ENCODE measurements around the gene STK32C. TPM values are rescaled to one million over a fixed set of nuclear protein-coding genes. Genes with fewer than 3 reads are reported as not detected.
A peak's percentile ranks its signal among the peaks of the same experiment; 100 is the strongest.

Gene STK32C
- total and polyA plus RNA-seq, 4 donors = 5.1 to 22.0 (median 16.3) TPM

DNA sequence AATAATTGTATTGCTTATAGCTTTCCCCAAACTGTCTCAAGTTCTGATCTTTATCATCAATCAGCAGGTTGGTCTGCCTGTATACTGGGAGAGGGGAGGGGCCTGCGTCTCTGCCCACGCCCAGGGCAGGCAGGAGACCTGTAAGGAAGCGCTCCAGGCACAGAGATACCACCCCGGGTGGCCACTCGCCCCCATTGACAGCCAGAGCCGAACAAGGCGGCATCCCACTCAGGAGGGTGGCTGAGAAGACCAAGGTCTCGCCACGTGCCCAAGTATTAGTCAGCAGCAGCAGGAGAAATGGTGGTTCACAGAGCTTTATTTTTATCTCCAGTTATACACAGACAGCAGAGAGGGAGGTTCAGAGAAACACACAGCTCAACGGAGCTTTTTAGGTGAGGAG is 7.2 kb downstream of the STK32C start:
- WGBS, 2 donors = 73 to 87% methylated on average over 10 of the region's 10 CpGs

DNA sequence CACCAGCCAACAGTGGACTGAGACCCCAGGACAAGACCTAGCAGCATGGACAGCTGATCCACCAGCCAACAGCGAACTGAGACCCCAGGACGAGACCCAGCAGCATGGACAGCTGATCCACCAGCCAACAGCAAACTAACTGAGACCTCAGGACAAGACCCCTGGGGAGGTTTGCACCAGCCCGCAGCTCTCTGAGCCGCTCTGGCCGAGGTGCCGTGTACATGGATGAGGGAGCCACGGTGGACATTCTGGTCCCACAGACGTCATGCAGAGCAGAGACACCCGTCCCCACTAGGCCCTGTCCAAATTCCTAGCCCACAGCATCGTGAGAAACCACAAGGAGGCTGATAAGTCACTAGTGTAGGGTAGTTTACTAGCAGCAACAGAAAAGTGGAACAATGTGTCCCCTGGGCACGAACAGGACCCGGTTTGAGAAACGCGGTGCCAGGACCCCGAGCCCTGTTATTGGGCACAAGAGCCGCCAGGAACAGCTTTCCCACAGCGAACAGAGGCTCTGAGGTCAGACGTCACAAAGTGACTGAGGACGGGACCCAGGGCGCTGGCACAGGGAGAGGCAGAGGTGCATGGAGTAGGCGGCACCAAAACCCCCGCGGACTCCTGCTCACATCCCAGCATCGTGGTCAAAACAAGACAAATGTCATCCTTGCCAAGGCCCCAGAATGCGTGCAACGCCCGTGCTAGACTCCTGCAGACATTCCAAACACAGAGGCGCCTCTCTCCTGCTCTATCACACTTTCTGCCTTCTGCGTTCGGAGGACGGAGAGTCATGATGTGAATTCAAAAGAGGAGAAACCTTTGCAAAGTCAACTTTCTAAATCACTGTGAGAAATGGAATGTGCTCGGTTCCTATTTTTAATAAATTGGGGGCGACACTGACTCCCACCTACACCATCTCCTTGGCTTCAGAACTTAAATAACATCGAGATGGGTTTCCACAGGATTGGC is 8.1 kb downstream of the STK32C start:
- Histone ChIP-seq H3K4me1 (ENCODE audit: control insufficient read depth in 5 of 5, insufficient read depth in 5 of 5, low read length in 5 of 5) (peaks cover 0 to 7% (median 2%) of the 10 kb centered on the region in 5 donors), H3K27me3 (ENCODE audit: control insufficient read depth in 3 of 3, insufficient read depth in 3 of 3, low read length in 2 of 3) (peaks cover 0 to 3% (median 0%) of the 10 kb centered on the region in 3 donors), H3K36me3 (ENCODE audit: control insufficient read depth in 4 of 4, insufficient read depth in 4 of 4, low read length in 4 of 4) (no peaks in the 10 kb centered on the region), H3K27ac (ENCODE audit: low read depth in 1 of 2, low read length in 1 of 2) (no peak overlapping the region), H3K4me3 (no peak overlapping the region), H3K9me3 (ENCODE audit: control insufficient read depth in 4 of 4, insufficient read depth in 3 of 4, low read length in 3 of 4) (no peaks in the 10 kb centered on the region), H3K9ac (ENCODE audit: insufficient read depth in 1 of 2, low read length in 2 of 2) (no peak overlapping the region)
- DNase-seq = no peak
- TF ChIP-seq CTCF (IDR thresholded peaks at IDR 0.05; ENCODE audit: control extremely low read depth, extremely low read depth) = no peak
- ATAC-seq (ENCODE audit: insufficient read depth, low FRiP score) = no peak
- 91 to 93% methylated on average over 34 of the region's 34 CpGs for WGBS, 2 donors

More for the DNA sequence above, 7.2 kb downstream of the STK32C start:
- Histone ChIP-seq H3K4me3 (no peak overlapping the region), H3K9ac (ENCODE audit: insufficient read depth in 1 of 2, low read length in 2 of 2) (no peak overlapping the region), H3K4me1 (ENCODE audit: control insufficient read depth in 5 of 5, insufficient read depth in 5 of 5, low read length in 5 of 5) (peaks cover 0 to 7% (median 2%) of the 10 kb centered on the region in 5 donors), H3K27me3 (ENCODE audit: control insufficient read depth in 3 of 3, insufficient read depth in 3 of 3, low read length in 2 of 3) (peaks cover 0 to 3% (median 1%) of the 10 kb centered on the region in 3 donors), H3K9me3 (ENCODE audit: control insufficient read depth in 4 of 4, insufficient read depth in 3 of 4, low read length in 3 of 4) (no peaks in the 10 kb centered on the region), H3K36me3 (ENCODE audit: control insufficient read depth in 4 of 4, insufficient read depth in 4 of 4, low read length in 4 of 4) (no peaks in the 10 kb centered on the region), H3K27ac (ENCODE audit: low read depth in 1 of 2, low read length in 1 of 2) (no peak overlapping the region)
- ATAC-seq (ENCODE audit: insufficient read depth, low FRiP score) (no peak), DNase-seq (no peak)
- TF ChIP-seq CTCF (IDR thresholded peaks at IDR 0.05; ENCODE audit: control extremely low read depth, extremely low read depth) = no peak

DNA sequence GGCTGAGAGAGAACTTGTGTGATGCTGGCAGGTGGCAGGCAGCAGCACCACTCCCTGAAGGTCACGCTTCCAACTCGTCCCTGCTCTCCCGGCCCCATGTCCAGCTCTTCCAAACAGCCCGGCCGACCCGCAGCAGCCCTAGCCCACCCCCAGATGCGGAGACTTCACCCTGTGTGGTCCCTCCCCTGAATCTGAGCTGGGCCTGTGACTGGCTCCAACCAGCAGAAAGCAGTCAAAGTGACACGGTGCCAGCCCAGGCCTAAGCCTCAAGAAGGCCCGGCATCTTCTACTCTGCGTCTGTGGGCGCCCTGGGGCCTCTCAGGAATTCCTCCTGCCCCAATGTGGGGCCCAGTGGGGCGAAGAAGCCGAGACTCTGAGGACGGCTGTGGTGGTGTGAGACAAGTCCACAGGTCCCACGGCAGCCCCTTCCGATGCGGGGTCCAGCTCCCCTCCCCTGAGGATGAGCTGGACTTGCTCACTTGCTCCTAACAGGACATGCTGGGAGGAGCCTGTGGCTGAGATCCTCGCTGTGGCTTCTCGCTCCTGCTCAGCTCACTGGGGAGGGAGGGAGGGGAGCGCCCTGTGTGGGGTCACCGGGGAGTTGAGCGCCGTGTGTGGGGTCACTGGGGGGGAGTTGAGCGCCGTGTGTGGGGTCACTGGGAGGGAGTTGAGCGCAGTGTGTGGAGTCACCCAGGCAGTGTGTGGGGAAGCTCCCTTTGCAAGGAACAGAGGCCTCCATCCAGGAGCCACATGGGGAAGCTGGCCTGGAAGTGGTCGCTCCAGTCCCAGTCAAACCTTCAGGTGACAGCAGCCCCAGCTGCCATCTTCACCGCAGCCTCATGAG is 9.5 kb downstream of the STK32C start:
- 76 to 80% methylated on average over 28 of the region's 28 CpGs for WGBS, 2 donors
- H3K4me3 ChIP-seq = no peak overlapping the region
- no peak for ATAC-seq (ENCODE audit: insufficient read depth, low FRiP score)
- no peaks in the 10 kb centered on the region for H3K27me3 ChIP-seq (ENCODE audit: control insufficient read depth in 3 of 3, insufficient read depth in 3 of 3, low read length in 2 of 3)
- no peak overlapping the region for H3K27ac ChIP-seq (ENCODE audit: low read depth in 1 of 2, low read length in 1 of 2)
- H3K9me3 ChIP-seq (ENCODE audit: control insufficient read depth in 4 of 4, insufficient read depth in 3 of 4, low read length in 3 of 4) = no peaks in the 10 kb centered on the region
- no peak overlapping the region for H3K9ac ChIP-seq (ENCODE audit: insufficient read depth in 1 of 2, low read length in 2 of 2)
- TF ChIP-seq CTCF (IDR thresholded peaks at IDR 0.05; ENCODE audit: control extremely low read depth, extremely low read depth) = no peak
- no peaks in the 10 kb centered on the region for H3K36me3 ChIP-seq (ENCODE audit: control insufficient read depth in 4 of 4, insufficient read depth in 4 of 4, low read length in 4 of 4)
- DNase-seq = peak in 2 of 3 donors; percentile 28 to 45
- peaks cover 0 to 10% (median 4%) of the 10 kb centered on the region in 5 donors for H3K4me1 ChIP-seq (ENCODE audit: control insufficient read depth in 5 of 5, insufficient read depth in 5 of 5, low read length in 5 of 5)
